K562 (cell line): ENCODE data around the gene KLHL18. TPM values are rescaled to one million over a fixed set of nuclear protein-coding genes. Genes with fewer than 3 reads are reported as not detected.

ENCODE experiments used
- ATF7 ChIP-seq: fragments of 450-650 bp; IDR thresholded peaks from 2 replicates; pipeline ENCODE4 v1.7.1; 2014; ENCODE audit warnings: mild to moderate bottlenecking, moderate library complexity
- BRF1 ChIP-seq: IDR thresholded peaks from 3 replicates; pipeline ENCODE4 v1.6.1; 2011; ENCODE audit warnings: borderline replicate concordance, mild to moderate bottlenecking; ENCODE audit not compliant: insufficient read length; ENCODE audit errors: extremely low read depth
- CHD4 ChIP-seq: fragments of 200-600 bp; sonication (generic); IDR thresholded peaks from 3 replicates; pipeline ENCODE4 v1.6.1; 2012; ENCODE audit warnings: low read depth, mild to moderate bottlenecking, mixed read lengths, low read length, inconsistent platforms; ENCODE audit not compliant: insufficient read depth, insufficient replicate concordance, poor library complexity, severe bottlenecking
- MAFK ChIP-seq: IDR thresholded peaks from 2 replicates; pipeline ENCODE4 v1.6.1; 2011; ENCODE audit warnings: low read length, improper control_type of control experiment
- MTA2 ChIP-seq: fragments of 450-650 bp; IDR thresholded peaks from 2 replicates; pipeline ENCODE4 v1.6.1; 2016; ENCODE audit warnings: low read depth
- NR2C1 ChIP-seq, 2 experiments: fragments of 450-650 bp; IDR thresholded peaks; 2 replicates each; pipeline ENCODE4 v1.6.1; 2017; ENCODE audit warnings: mild to moderate bottlenecking in 2 of 2, antibody characterized with exemption in 1 of 2, inconsistent platforms in 1 of 2, missing compliant biosample characterization in 1 of 2, missing genetic modification characterization in 1 of 2
- PHB2 ChIP-seq: fragments of 450-650 bp; IDR thresholded peaks from 2 replicates; pipeline ENCODE4 v1.6.1; 2017; ENCODE audit warnings: low read depth
- RFX1 ChIP-seq: fragments of 450-650 bp; IDR thresholded peaks from 2 replicates; pipeline ENCODE4 v1.6.1; 2016; ENCODE audit warnings: mild to moderate bottlenecking, moderate library complexity
- SLC30A9 ChIP-seq: fragments of 250-450 bp; sonication (Bioruptor Pico); IDR thresholded peaks from 2 replicates; pipeline ENCODE4 v1.8.0; 2022; ENCODE audit warnings: mild to moderate bottlenecking, moderate library complexity
- SMAD3 ChIP-seq: fragments of 450-650 bp; formaldehyde crosslinking; conservative IDR thresholded peaks from 2 replicates; pipeline ENCODE4 v1.4.0; 2020; ENCODE audit warnings: mild to moderate bottlenecking
- STAT5A ChIP-seq: IDR thresholded peaks from 2 replicates; pipeline ENCODE4 v1.6.1; 2012; ENCODE audit warnings: low read length, inconsistent platforms, borderline replicate concordance
- TAF15 ChIP-seq: fragments of 200-400 bp; formaldehyde crosslinking; IDR thresholded peaks from 2 replicates; pipeline ENCODE4 v1.6.1; 2017; ENCODE audit warnings: mild to moderate bottlenecking, low read depth, low read length, moderate library complexity
- U2AF1 ChIP-seq: fragments of 200-400 bp; formaldehyde crosslinking; optimal IDR thresholded peaks from 2 replicates; pipeline ENCODE3; 2017; ENCODE audit warnings: mild to moderate bottlenecking, low read depth, low read length, moderate library complexity
- ZNF316 ChIP-seq: fragments of 450-650 bp; IDR thresholded peaks from 2 replicates; pipeline ENCODE4 v1.6.1; 2016
- ZNF695 ChIP-seq: fragments of 450-650 bp; formaldehyde crosslinking; IDR thresholded peaks from 2 replicates; pipeline ENCODE4 v1.4.0; 2020; ENCODE audit warnings: mild to moderate bottlenecking, moderate library complexity
- polyA plus RNA-seq, 8 experiments: library from polyadenylated mRNA; depleted of rRNA in 4 of 8; stranded (reverse) in 5 of 8; unstranded in 3 of 8; fragments of >200 nt; fragmentation: Nextera tagmentation in 2 of 8; fragmentation: Illumina TruSeq in 1 of 8; extraction: Ambion mirVana in 2 of 8; extraction: Trizol in 1 of 8; gene quantifications; 2 replicates each; pipeline versions ENCODE4 v1.2.1 to v1.2.3, GENCODE V29; 2011 to 2014; ENCODE audit warnings: inconsistent platforms in 1 of 8, missing spikeins in 1 of 8
- total RNA-seq, 7 experiments: library from RNA; depleted of rRNA in 6 of 7; stranded (reverse); fragments of >200 nt in 6 of 7; fragmentation: Illumina TruSeq in 2 of 7; extraction: Trizol in 2 of 7; gene quantifications; 2 replicates each; pipeline versions ENCODE4 v1.2.1 to v1.2.3, GENCODE V29; 2011 to 2021; ENCODE audit warnings: low replicate concordance in 1 of 7
- TF ChIP-seq, protein P1 (sequence below): fragments of 250-450 bp; sonication (Bioruptor Pico); IDR thresholded peaks from 2 replicates; pipeline ENCODE4 v1.4.0; 2020
- TF ChIP-seq, protein P2 (sequence below): sonication (generic); formaldehyde crosslinking; IDR thresholded peaks from 2 replicates; pipeline ENCODE4 v1.9.0; 2022; ENCODE audit warnings: mild to moderate bottlenecking, missing genetic modification reagents
- TF ChIP-seq, protein P3 (sequence below): fragments of 450-650 bp; IDR thresholded peaks from 2 replicates; pipeline ENCODE4 v1.6.1; 2018; ENCODE audit not compliant: partially characterized antibody
- TF ChIP-seq, protein P4 (sequence below): fragments of 250-450 bp; sonication (Bioruptor Pico); IDR thresholded peaks from 2 replicates; pipeline ENCODE4 v1.4.0; 2020; ENCODE audit warnings: mild to moderate bottlenecking, moderate library complexity

KLHL18 gene
- total and polyA plus RNA-seq, 9 of the 15 experiments (the other 6 are each of a cell fraction or from before 2014, with no cell fraction given): 26.7 to 97.5 (median 48.7) TPM

DNA sequence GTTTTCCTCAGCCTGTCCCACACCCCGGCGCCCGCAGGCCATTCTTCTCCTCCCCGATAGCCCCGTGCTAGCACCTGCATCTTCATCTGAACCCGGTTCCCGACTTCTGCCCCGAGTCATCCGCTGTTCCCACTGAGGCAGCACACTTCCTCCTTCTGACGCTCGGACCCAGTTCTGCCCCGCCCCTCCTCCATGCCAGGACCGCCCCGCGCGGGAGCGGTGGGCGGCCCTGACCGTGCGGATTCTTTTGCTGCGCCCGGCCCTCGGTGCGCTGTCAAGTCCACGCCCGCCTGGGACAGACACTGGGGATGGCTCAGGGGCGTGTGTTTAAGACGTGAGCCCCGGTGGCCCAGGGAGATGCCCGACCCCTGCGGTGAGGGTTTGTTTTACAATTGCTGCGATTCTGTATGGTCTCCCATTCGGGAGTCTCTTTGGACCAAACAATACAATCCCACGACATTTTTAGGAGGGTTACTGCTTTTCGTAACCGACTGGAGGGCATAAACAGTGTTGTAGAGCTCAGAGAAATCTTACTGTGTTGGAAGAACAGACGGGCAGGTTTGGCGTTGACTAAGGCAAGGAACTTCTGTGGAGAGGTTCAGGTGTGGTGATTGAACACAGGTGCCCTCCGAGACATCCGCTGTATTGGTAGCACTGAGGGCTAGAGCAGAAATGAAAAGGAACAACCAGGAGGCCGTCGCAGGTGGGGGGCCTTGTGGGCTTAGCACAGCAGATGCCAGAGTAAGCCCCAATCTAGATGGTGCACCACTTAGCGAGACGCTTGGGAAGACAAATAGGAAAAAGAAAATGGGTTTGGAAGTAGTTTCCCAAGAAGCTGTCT is 98.8 kb downstream of the KLHL18 start (continued):
- TF ChIP-seq, protein P1, sequence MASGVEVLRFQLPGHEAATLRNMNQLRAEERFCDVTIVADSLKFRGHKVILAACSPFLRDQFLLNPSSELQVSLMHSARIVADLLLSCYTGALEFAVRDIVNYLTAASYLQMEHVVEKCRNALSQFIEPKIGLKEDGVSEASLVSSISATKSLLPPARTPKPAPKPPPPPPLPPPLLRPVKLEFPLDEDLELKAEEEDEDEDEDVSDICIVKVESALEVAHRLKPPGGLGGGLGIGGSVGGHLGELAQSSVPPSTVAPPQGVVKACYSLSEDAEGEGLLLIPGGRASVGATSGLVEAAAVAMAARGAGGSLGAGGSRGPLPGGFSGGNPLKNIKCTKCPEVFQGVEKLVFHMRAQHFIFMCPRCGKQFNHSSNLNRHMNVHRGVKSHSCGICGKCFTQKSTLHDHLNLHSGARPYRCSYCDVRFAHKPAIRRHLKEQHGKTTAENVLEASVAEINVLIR (CRISPR knock-in tag): no peak
- TF ChIP-seq, protein P2, sequence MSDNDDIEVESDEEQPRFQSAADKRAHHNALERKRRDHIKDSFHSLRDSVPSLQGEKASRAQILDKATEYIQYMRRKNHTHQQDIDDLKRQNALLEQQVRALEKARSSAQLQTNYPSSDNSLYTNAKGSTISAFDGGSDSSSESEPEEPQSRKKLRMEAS (CRISPR knock-in tag): no peak
- TF ChIP-seq ZNF695 (CRISPR knock-in tag) (no peak), ATF7 (no peak), BRF1 (no peak), SLC30A9 (CRISPR knock-in tag) (no peak), CHD4 (no peak), MAFK (no peak), NR2C1 (IDR thresholded peaks at IDR 0.05) (no peak), NR2C1 (tag; IDR thresholded peaks at IDR 0.05) (no peak), RFX1 (no peak), SMAD3 (CRISPR knock-in tag) (no peak), PHB2 (peak; percentile 36; the same call in 1 of the 2 replicates), U2AF1 (no peak), STAT5A (no peak), TAF15 (no peak), ZNF316 (peak; percentile 65; the same call in 1 of the 2 replicates), MTA2 (no peak)
- TF ChIP-seq, protein P3, sequence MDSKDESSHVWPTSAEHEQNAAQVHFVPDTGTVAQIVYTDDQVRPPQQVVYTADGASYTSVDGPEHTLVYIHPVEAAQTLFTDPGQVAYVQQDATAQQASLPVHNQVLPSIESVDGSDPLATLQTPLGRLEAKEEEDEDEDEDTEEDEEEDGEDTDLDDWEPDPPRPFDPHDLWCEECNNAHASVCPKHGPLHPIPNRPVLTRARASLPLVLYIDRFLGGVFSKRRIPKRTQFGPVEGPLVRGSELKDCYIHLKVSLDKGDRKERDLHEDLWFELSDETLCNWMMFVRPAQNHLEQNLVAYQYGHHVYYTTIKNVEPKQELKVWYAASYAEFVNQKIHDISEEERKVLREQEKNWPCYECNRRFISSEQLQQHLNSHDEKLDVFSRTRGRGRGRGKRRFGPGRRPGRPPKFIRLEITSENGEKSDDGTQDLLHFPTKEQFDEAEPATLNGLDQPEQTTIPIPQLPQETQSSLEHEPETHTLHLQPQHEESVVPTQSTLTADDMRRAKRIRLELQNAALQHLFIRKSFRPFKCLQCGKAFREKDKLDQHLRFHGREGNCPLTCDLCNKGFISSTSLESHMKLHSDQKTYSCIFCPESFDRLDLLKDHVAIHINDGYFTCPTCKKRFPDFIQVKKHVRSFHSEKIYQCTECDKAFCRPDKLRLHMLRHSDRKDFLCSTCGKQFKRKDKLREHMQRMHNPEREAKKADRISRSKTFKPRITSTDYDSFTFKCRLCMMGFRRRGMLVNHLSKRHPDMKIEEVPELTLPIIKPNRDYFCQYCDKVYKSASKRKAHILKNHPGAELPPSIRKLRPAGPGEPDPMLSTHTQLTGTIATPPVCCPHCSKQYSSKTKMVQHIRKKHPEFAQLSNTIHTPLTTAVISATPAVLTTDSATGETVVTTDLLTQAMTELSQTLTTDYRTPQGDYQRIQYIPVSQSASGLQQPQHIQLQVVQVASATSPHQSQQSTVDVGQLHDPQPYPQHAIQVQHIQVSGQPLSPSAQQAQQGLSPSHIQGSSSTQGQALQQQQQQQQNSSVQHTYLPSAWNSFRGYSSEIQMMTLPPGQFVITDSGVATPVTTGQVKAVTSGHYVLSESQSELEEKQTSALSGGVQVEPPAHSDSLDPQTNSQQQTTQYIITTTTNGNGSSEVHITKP: no peak
- TF ChIP-seq, protein P4, sequence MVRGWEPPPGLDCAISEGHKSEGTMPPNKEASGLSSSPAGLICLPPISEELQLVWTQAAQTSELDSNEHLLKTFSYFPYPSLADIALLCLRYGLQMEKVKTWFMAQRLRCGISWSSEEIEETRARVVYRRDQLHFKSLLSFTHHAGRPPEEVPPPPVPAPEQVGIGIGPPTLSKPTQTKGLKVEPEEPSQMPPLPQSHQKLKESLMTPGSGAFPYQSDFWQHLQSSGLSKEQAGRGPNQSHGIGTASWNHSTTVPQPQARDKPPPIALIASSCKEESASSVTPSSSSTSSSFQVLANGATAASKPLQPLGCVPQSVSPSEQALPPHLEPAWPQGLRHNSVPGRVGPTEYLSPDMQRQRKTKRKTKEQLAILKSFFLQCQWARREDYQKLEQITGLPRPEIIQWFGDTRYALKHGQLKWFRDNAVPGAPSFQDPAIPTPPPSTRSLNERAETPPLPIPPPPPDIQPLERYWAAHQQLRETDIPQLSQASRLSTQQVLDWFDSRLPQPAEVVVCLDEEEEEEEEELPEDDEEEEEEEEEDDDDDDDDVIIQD (CRISPR knock-in tag): no peak
